Body of pancreas (tissue), 4 donors: ENCODE measurements around the gene FAM83B.

Source experiments
- POLR2A ChIP-seq, 3 donors: fragments of 450-650 bp; IDR thresholded peaks; one replicate each; pipeline ENCODE4 v1.6.1; 2016; ENCODE audit warnings: antibody characterized with exemption in 3 of 3, mild to moderate bottlenecking in 2 of 3
- TF ChIP-seq, protein P1 (sequence below), 7 experiments: fragments of 450-650 bp in 4 of 7; fragments of 200-600 bp in 3 of 7; sonication (generic) in 3 of 7; IDR thresholded peaks; one replicate each; pipeline ENCODE4 v1.5.1; 2016 to 2019; ENCODE audit warnings: antibody characterized with exemption in 7 of 7

GRCh38 chr6:54827010-54827409 lies 19.6 kb upstream of the FAM83B start:
- TF ChIP-seq, protein P1, sequence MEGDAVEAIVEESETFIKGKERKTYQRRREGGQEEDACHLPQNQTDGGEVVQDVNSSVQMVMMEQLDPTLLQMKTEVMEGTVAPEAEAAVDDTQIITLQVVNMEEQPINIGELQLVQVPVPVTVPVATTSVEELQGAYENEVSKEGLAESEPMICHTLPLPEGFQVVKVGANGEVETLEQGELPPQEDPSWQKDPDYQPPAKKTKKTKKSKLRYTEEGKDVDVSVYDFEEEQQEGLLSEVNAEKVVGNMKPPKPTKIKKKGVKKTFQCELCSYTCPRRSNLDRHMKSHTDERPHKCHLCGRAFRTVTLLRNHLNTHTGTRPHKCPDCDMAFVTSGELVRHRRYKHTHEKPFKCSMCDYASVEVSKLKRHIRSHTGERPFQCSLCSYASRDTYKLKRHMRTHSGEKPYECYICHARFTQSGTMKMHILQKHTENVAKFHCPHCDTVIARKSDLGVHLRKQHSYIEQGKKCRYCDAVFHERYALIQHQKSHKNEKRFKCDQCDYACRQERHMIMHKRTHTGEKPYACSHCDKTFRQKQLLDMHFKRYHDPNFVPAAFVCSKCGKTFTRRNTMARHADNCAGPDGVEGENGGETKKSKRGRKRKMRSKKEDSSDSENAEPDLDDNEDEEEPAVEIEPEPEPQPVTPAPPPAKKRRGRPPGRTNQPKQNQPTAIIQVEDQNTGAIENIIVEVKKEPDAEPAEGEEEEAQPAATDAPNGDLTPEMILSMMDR (IDR thresholded peaks at IDR 0.05) = no peak
- TF ChIP-seq POLR2A (IDR thresholded peaks at IDR 0.05) = no peak
